Measurements from ENCODE around the gene GAL.
"Not testable (repeated sequence)": the region's sequence is repeated elsewhere in the genome, so short reads cannot be mapped to it uniquely, and the experiment has no call there.

GAL gene, protein sequence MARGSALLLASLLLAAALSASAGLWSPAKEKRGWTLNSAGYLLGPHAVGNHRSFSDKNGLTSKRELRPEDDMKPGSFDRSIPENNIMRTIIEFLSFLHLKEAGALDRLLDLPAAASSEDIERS

GRCh38 chr11:68684385-68685356 is at the start of gene GAL:
GAL (plus strand) TSS chr11:68684544; CDS start chr11:68684924, 380 bp downstream.
- no peak for DNase-seq (ENCODE audit: low read depth, low spot score)

- not testable (repeated sequence) for DNase-seq (ENCODE audit: low read depth, low spot score)
Observed at GRCh38 chr11:68634606-68635005, 49.7 kb upstream of the GAL start.

- not testable (repeated sequence) for DNase-seq (ENCODE audit: low read depth, low spot score)
Observed at GRCh38 chr11:68635172-68635571, 49.2 kb upstream of the GAL start.

DNA sequence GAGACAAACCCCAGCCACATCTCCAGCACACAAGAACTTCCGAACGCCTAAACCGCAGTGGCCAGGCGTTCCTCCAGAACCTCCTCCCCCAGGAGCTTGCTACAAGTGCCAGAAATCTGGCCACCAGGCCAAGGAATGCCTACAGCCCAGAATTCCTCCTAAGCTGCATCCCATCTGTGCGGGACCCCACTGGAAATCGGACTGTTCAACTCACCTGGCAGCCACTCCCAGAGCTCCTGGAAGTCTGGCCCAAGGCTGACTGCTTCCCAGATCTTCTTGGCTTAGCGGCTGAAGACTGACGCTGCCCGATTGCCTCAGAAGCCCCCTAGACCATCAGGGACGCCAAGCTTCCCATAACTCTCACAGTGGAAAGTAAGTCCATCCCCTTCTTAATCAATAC is 48.5 kb upstream of the GAL start:
- DNase-seq (ENCODE audit: low read depth, low spot score): not testable (repeated sequence)

- DNase-seq (ENCODE audit: low read depth, low spot score): not testable (repeated sequence)
Observed at GRCh38 chr11:68639322-68639721, 45.0 kb upstream of the GAL start.

- no peak for DNase-seq (ENCODE audit: low read depth, low spot score)
Observed at GRCh38 chr11:68641880-68642279, 42.5 kb upstream of the GAL start.

DNA sequence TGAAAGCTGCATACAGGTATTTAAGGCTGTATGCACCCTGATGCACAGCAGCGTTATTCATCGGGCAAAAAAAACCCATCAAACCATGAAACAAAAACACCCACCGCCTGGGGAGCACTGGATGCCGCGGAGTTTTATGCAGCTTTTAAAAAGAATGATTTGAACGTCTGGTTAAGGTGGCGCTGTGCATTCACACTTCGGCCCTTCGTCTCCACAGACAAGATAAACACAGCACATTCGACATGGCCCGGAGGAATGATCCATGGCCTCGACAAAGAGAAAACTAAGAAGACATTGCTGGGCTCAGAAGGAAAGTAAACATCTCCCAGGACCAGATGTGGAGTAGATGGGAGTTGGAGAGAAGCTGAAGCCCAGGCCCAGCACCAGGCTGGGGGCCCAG is 40.8 kb upstream of the GAL start:
- DNase-seq (ENCODE audit: low read depth, low spot score): peak; percentile 60

DNA sequence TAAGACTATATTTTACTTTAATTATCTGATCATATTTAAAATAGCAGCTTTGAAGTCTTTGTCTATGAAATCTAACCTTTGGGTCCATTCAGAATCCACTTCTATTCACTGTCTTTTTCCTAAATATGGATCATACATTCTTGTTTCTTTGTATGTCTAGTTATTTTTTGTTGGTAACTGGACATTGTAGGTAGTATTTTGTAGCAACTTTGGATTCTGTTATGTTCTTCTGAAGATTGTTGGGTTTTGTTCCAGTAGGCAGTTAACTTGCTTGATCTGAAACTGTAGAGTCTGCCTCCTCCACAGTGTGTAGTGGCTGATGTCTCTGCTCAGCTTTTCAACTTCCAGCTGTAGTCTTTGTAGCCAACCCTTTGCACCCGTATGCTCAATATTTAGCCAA is 37.5 kb upstream of the GAL start:
- DNase-seq (ENCODE audit: low read depth, low spot score): no peak

DNA sequence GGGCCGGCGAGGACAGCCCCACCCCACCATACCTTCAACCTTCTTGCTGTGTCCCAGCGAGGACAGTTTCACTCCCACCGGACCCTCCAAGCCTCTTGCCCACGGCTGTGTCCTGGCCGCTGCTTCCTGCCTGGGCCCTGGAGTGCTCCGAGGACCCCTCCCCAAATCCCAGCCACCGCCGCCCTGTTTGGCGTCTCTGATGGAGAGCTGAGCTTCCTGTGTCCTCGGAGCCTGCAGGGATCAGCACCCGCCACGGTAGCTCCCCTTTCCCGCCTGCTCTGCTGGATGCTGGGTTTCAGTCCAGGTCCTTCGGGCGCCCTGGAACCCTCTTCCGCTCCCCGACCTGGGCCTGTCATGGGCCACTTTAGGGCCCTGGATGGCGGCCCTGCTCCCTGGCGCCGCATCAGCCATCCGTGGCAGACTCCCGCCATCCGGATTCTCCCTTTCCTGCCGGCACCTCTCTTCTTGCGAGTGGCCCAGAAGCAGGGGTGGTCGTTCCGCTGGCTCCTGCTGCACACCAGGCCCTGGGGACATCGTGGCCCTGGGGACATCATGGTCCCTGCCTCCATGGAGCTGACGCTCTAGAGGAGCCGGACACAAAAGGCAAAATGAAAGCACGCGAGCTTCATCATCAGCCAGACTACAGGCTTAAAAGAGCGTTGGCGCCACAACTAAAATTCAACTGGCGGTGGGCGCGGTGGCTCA is 34.3 kb upstream of the GAL start:
- no peak for DNase-seq (ENCODE audit: low read depth, low spot score)

DNA sequence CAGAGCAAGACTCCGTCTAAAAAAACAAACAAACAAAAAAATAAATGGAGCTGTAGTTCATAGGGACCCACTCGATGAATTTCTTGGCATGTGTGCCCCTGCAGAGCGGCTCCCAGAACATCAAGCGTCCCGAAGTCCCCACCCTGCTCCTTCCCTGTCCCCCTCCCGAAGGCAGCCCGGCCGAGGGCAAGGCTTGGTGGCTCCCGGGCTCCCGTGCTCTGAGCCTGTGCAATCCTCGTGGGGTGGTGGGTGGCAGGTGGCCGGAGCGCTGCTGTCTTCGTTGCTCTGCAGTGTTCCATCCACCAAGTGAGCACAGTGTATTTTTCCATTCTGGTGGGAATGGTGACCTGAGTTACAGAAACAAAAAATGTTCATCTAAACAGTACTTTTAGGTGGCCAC is 33.5 kb upstream of the GAL start:
- DNase-seq (ENCODE audit: low read depth, low spot score): no peak

- no peak for DNase-seq (ENCODE audit: low read depth, low spot score)
Observed at GRCh38 chr11:68651208-68651984, 32.9 kb upstream of the GAL start.

- DNase-seq (ENCODE audit: low read depth, low spot score): no peak
Observed at GRCh38 chr11:68651985-68652682, 32.2 kb upstream of the GAL start.

DNA sequence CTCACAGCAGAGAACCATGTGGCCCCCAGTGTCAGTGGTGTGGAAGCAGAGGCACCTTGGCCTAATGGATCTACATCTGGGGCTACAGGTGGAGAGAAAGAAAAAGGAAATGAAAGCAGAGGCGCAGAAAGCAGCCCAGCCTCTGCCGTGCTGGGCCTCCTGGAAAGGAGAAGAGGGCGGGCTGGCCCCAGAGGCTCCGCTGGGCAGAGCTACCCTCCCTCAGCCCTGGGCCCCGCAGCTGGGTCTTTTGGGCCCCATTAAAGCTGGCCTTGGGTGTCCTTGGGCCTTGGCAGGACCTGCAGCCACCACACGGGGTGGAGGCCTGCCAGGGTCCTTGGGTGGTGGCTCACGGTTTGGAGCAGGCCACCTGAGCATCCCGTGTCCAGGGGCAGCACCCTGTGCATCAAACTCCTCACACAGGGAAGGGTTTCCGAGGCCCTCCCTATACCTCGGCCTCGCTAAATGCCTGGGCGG is 31.6 kb upstream of the GAL start:
- DNase-seq (ENCODE audit: low read depth, low spot score): no peak

GRCh38 chr11:68653486-68654430 is 30.6 kb upstream of the GAL start:
- no peak for DNase-seq (ENCODE audit: low read depth, low spot score)

DNA sequence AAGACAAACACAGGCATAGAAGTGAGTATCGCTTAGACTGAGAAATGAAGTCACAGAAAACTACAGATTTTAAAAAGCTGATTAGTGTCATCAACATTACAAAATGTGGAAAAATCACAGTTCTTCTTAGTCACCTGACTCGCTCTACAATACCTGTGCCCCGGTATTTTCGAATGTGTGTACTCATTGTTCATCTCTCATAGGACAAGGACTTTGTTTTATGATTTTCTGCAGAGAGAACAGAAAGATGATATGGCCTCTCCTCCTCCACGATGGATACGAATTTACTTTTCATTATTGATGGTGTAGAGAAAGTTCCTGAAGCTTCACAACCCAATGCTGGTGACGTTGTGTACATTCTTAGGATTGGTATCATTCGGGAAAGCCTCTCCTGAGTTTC is 29.4 kb upstream of the GAL start:
- DNase-seq (ENCODE audit: low read depth, low spot score): no peak

DNA sequence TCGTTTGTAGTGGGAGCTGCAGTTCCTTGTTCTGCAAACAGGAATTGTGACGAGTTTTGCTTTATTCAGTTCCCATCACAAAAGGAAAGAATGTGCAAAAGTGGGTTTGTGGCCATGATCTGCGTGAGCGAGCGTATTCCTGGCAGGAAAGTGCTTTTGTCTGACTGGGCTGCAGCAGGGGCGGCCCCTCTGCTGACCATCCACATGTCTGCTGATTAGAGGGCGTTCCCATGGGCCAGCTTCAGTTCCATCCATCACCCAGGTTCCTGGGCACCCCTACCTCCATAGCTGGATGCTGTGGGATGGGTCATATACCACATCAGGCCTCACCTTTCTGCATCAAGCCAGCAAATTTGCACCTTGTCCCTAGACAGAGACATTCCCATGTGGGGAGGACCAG is 28.9 kb upstream of the GAL start:
- no peak for DNase-seq (ENCODE audit: low read depth, low spot score)

DNA sequence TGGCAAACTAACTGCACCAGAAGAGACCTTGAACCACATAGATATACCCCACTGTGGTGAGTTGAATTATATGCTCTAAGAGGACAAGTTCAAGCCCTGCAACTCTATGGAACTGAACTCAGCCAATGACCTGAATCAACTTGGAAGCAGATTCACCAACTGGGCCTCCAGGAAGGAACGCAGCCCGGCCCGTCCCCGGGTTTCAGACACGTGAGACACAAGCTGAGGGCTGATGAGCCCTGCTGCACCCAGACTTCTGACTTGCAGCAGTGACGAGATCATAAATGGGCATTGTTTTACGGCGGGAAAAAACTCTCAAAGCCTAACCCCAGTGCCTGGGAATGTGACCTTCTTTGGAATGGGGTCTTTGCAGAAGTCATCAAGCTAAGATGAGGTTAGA is 28.5 kb upstream of the GAL start:
- no peak for DNase-seq (ENCODE audit: low read depth, low spot score)

- no peak for DNase-seq (ENCODE audit: low read depth, low spot score)
Observed at GRCh38 chr11:68657021-68657780, 27.1 kb upstream of the GAL start.

GRCh38 chr11:68658097-68658496 is 26.2 kb upstream of the GAL start:
- DNase-seq (ENCODE audit: low read depth, low spot score): no peak
